HG02610 (cell line): ENCODE measurements around the gene C2.
A peak's percentile ranks its signal among the peaks of the same experiment; 100 is the strongest.

Experiments
- ATAC-seq: cut with Tn5 transposase; IDR thresholded peaks from one replicate; pipeline ENCODE4 v1.9.1; 2021; ENCODE audit warnings: mild to moderate bottlenecking, moderate library complexity; ENCODE audit not compliant: unreplicated experiment

Gene C2

DNA sequence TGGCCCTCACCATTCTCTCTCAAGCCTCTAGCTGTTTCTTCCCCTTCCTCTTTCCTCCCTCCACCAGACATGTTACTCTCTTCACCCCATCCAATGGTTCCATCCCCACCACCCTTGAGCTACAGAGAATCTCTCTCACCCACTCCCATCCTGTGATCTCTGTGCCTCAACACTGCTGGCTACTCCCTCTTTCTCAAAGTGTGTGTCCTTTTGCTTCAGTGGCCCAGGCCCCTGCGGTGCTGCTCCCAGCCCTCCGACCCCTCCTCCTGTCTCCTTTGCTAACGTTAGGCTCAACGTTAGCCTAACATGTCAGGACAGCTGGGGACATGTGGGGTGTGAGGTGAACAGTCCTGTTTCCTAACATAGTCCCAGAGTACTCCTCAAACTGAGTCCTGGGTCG lies 25.4 kb downstream of the C2 start:
- no peak for ATAC-seq

DNA sequence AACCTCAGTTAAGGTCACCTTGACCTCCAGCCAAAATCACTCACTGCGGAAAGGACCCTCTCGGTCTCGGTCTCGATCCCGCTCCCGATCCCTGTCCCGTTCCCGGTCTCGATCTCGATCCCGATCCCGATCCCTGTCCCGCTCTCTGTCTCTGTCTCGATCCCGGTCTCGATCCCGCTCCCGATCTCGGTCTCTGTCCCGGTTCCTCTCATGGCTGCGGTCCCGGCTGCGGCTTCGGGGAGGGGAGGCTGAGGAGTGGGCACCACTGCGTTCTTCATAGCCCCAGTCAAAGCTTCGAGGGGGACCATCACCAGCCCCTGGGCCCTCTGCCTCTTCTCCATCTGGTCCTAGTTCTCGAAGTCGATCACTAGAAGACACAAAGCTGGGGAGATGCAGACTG lies 27.0 kb downstream of the C2 start:
- no peak for ATAC-seq

DNA sequence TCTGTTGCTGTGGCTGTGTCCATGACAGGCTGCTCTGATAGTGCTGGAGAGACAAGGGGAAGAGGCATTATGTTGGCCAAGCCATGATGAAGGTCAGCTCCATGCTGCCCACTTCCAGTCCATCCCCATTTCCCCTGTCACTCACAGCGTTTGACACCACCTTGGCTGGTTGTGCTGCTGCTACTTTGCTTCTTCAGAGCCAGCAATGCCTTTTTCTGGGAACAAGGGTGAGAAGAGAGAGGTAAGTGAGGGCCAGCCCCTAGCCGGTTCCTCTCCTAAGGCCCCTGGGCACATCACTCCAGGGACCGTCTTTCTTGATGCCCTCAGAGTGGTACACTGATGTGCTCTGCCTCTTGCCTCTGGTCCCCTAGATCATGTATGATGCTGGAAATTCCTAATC lies 29.3 kb downstream of the C2 start:
- ATAC-seq: no peak

DNA sequence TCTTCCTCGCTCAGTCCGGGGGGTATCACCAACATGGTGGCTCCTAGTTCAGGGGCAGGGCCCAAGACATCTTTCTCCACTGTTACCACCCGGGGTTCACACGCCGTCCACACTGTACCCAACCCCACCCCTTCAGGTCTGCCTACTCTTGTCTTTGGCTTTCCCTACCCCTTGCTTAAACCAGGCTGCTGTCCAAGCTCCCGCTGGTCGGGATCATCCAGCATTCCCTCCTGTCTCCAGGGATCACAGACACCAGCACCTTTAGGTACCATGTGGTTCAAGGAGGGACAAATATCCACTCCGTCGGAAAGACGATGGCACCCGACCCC lies 30.9 kb downstream of the C2 start:
- ATAC-seq: no peak

DNA sequence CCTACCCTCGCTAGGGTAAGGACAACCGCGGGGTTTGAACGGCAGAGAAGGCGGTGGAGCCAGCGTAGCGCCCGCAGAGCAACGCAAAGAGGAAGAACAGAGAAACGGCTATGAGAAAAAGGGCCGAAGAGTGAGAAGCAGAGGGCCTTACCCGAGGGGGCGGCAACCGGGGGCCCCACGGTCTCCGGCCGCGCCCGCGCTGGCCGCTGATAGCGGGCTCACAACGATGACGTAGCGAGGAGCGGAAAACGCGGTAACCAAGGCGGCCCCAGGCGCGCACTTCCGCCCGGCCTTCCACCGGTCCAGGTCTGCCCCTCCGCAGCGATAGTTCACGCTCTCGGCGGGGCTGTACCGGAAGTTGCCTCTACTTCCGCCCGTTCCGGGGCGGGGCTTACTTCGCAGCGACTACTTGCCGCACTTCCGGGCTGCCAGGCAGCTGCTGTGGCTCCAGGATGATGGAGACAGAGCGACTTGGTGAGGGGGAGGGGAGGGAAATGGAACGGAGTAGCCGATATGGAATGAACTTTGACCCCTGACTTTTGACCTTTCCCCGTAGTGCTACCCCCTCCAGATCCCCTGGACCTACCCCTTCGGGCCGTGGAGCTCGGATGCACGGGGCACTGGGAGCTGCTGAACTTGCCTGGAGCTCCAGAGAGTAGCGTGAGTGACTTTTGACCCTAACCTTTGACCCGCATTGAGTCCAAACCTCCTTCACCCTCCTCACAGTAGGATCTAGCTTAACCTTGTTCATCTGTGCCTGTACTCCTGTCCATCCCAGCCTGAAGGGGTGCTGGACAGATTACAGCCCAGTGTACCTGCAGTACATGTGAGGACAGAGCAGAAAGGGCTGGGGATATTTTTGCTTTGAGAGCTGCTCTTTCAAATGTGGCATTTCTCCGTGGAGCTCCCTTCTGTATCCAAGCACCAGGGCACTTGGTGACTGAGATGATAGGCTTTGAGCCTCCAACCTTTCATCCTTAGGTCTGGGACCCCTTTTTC lies 31.5 kb downstream of the C2 start, which contains the start of the genes NELFE and SKIC2:
Gene NELFE, minus strand, starts transcription at position 231 of the 999 bp plus-strand sequence. CDS start 525 bp downstream, outside the sequence.
Gene SKIC2, plus strand, starts transcription at position 435 of the 999 bp plus-strand sequence. Its CDS starts 18 bp downstream, at position 453.
- peak; percentile 95 for ATAC-seq

DNA sequence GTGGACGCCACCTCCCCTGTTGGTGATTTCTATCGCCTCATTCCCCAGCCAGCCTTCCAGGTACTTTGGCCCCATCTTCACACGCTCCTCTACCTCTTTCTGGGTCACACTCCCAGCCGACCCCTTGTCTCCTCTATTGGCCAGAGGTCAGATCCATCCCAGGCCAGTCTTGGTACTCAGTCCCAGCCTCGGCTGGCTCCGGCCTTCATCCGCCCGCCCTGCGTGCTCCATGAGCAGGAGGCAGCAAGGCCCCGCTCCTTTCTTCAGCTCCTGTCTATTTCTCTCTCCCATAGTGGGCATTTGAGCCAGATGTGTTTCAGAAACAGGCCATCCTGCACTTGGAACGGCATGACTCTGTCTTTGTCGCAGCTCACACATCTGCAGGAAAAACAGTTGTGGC lies 34.1 kb downstream of the C2 start:
- ATAC-seq: no peak

DNA sequence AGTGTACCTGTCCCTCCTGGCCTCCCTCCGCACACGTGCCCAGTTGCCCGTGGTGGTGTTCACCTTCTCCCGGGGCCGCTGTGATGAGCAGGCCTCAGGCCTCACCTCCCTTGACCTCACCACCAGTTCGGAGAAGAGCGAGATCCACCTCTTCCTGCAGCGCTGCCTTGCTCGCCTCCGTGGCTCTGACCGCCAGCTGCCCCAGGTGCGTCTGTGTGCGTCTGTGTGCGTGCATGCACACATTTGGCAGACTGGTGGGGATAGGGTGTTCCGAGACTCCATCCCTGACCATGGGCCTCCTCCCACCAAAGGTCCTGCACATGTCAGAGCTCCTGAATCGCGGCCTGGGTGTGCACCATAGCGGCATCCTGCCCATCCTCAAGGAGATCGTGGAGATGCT lies 36.4 kb downstream of the C2 start:
- ATAC-seq: no peak

DNA sequence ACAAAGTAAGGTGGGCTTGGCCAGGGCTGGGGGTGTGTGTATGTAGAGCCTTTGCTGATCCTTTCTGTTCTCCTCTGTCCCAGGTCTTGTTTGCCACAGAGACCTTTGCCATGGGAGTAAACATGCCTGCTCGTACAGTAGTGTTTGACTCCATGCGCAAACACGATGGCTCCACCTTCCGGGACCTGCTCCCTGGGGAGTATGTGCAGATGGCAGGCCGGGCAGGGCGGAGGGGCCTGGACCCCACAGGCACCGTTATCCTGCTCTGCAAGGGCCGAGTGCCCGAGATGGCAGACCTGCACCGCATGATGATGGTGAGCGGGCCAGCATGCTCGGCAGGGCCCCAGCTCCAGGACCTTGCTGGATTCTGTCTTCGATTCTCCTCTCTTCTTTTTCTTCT lies 38.2 kb downstream of the C2 start:
- ATAC-seq: no peak

DNA sequence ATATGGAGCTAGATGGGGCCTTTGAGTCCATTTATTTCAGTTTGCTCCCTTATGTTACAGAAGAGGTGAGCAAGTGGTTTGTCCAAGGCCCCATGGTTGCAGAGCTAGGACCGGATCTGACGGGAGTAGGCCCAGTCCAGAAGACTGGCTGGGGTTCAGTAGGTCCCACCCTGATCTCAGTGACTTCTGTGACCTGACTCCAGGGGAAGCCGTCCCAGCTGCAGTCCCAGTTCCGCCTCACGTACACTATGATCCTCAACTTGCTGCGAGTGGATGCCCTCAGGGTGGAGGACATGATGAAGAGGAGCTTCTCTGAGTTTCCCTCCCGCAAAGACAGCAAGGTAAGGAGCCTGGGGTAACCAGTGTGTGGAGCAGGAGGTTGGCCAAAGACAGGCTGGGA lies 39.0 kb downstream of the C2 start:
- ATAC-seq: no peak

DNA sequence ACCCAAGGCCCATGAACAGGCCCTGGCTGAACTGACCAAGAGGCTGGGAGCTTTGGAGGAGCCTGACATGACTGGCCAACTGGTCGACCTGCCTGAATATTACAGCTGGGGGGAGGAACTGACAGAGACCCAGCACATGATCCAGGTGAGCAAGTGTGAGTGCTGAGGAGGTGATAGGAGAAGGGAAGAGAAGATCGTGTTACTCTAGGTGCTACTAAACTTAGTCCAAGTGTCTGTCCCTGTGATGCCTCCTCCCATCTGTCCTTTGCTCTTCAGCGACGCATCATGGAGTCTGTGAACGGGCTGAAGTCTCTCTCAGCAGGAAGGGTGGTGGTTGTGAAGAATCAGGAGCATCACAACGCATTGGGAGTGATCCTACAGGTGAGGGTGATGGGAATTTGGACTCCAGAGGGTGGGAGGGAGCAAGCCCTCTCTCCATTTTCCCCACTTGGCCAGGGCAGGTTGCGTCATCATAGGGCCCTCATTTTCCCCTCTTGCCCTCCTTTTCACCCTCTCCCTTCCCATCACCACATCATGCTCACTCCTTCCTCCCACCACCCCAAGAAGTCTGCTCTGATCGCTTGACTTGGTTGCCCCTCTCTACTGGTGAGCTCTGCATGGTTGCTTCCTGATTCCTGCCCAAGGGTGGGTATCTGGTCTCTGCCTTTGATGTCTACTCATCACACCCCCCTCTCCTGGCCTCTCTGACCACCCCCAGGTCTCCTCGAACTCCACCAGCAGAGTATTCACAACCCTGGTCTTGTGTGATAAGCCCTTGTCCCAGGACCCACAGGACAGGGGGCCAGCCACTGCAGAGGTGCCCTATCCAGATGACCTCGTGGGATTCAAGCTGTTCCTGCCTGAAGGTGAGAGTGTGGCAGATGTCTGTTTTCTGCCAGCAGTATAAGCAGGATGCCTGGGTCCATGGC lies 39.7 kb downstream of the C2 start:
- ATAC-seq: no peak

DNA sequence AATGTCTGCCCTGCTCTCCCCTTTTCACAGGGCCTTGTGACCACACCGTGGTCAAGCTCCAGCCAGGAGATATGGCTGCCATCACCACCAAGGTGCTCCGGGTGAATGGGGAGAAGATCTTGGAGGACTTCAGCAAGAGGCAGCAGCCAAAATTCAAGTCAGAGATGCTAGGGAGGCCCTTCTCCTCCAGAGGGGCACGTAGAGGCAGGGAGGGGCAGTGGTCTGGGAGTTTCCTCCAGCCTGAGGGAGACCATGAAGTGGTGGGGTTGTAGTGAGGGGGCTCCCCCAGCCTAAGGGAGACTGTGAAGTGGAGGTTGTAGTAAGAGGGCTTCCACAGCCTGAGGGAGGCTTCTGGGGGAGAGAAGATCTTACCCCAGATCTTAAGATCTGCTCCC lies 40.4 kb downstream of the C2 start:
- no peak for ATAC-seq

DNA sequence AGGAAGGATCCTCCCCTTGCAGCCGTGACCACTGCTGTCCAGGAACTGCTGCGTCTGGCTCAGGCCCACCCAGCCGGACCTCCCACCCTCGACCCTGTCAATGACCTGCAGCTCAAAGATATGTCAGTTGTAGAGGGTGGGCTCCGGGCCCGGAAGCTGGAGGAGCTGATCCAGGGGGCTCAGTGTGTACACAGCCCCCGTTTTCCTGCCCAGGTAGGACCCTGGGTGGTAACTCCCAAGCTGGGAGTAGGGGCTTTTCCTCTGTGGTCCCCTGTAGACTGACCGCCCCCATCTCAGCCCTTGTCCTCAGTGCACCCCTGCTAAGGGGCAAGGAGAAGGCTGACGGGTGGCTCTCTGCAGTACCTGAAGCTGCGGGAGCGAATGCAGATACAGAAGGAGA lies 40.8 kb downstream of the C2 start:
- ATAC-seq: no peak

DNA sequence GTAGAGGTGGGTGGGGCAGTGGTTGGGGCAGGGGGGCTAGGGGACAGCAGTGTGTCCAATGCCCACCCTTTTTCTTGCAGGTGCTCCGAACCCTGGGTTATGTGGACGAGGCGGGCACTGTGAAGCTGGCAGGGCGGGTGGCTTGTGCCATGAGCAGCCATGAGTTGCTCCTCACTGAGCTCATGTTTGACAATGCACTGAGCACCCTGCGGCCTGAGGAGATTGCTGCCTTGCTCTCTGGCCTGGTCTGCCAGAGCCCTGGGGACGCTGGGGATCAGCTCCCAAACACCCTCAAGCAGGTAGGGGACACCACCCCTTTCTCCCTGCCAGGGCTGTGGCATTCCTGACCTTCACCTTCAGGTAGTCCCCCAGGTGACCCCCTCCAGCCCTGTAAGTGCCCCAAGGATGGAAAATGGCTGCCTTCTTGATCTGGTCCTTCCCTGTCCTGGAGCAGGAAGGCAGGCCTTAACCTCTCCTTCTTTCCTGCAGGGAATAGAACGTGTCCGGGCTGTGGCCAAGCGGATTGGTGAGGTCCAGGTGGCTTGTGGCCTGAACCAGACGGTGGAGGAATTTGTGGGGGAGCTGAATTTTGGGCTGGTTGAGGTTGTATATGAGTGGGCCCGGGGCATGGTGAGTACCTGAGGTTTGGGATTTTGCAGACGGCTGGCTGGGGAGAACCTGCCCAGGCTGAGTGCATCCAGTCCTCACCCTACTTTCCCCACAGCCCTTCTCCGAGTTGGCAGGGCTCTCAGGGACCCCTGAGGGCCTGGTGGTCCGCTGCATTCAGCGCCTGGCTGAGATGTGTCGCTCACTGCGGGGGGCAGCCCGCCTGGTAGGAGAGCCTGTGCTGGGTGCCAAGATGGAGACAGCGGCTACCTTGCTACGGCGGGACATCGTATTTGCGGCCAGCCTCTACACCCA lies 41.5 kb downstream of the C2 start:
- ATAC-seq: no peak

DNA sequence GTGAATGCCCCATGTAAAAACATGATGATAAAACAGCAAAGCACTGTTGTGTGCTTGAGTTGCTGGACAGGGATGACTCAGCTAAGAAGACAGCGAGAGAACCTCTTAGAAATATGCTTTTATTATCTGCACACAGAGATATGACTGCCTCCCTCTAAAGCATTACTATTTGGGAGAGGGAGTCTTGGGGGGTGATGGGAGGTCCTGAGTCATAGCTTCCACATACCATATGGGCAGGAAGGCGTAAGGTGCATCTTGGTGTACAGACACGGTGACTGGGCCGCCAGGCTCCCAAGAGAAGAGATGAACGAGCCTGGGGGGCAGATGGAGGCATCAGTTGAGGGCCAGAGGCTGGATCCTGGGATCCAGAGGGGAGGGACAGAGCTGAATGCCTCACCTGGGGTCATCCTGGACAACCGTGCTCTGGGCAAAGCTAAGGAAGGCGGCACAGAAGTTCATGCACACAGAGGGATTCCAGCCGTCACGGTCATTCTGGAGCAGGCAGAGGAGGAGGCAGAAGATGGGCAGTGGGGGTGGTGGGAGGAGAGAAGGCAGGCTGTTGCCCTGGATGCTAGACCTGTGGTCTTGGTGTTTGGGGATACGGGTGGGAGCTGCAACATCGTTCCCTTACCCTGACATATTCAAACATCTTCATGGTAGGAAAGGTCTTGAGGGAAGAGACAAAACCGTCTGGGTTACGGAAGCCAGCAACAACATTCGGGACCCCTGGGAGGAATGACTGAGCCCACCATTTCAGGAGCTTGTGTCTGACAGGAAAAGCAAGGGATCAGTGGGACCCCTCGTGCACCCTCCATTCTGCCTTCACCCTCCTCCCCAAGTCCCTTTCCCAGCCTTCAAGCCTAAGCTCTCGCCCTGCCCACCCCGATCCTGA lies 42.4 kb downstream of the C2 start:
- no peak for ATAC-seq

DNA sequence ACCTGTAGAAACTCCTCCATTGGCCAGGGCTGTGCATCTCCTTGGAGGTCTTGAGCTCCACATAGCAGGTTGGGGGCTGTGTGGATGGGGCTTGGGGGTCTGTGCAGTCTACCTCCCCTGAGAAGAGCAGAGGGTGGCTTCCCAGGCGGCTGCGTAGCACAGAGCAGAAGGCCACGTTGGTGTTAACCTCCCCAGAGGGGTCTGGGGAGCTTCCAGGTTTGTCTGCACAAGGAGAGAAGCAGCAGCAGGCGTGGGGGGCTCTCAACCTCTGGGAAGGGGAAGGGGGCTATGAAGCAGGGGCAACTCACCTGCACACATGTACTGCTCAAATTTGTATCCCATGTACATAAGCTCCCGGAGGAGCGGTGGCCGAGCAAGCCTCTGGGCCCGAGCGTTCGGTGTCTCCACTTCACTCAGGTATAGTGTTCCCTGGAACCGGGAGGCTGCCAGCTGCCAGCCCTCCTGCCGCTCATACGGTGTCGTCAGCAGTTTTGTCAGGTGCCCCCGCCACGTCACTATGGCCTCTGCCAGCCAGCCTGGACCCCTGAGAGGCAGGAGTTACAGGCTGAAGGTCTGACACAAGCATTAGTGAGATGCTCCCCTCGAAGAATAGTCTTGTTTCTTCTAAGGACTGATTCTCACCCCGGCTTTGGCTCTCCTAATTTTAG lies 43.2 kb downstream of the C2 start:
- ATAC-seq: no peak

DNA sequence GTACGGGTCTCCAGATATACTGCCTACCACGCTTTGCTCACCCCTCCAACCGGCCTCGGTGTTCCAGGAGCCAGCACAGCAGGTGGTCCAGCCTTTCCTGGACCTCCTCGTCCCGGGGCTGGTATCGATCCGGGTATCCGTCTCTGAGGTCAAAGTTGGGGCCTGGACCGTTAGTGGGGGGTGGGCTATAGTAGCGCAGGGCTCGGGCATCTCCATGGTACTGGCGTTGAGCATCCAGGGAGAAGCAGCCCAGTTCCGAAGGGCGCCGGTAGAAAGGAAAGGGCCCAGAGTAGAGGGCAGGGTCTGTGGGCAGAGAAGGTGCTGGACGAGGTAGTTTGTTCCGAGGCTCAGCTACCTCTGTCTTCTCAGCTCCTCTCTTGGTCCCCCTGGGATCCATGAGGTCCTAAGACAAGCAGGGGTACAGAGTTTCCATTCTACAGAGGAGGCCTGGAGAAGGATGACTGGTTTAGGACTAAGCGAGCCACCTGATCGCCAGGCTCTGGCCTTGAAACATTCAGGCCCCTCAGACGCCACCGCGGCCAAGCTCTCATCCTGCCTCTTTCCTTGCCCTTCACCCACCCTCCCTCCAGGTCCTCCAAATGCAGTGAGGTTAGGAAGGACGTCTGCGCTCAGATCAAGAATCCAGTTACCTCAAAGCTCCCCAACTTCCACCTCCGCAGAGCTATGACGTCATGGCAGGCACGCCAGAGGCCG lies 43.9 kb downstream of the C2 start:
- ATAC-seq: no peak

DNA sequence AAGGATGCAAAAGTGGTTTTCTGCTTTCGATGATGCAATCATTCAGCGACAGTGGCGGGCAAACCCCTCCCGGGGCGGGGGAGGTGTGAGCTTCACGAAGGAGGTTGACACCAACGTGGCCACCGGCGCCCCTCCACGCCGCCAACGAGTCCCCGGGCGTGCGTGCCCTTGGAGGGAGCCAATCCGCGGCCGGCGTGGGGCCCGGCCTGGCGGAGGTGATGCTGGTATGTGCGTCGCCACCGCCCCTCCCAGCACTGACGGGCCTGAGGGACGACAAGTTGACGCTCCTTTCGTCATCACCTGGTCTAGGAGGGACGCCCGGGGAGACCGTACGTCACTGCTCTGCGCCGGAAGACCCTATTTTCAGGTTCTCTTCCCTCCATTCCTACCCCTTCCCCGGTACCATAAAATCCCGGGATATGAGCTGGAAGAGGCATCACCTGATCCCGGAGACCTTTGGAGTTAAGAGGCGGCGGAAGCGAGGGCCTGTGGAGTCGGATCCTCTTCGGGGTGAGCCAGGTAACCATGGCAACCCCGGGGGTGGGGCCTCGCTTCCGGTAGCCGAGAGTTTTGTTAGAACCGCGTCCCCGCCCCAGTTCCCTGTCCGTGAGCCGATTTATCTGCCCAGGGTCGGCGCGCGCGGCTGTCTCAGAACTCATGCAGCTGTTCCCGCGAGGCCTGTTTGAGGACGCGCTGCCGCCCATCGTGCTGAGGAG lies 44.6 kb downstream of the C2 start, which contains the start of gene DXO:
Gene DXO, minus strand, starts transcription at position 146 of the 716 bp plus-strand sequence. CDS start 463 bp downstream, outside the sequence.
- peak; percentile 87 for ATAC-seq
